ENCODE results near the gene THPO. TPM values are rescaled to one million over a fixed set of nuclear protein-coding genes. Genes with fewer than 3 reads are reported as not detected.

The THPO gene
- total and polyA plus RNA-seq, 2 donors (not counting 3 experiments of a cell fraction or from before 2014, with no cell fraction given): 0.08 TPM; not detected in 1

- no peak overlapping the region for H3K4me2 ChIP-seq (ENCODE audit: insufficient read depth, low read length)
- no peaks in the 10 kb centered on the region for H4K20me1 ChIP-seq (replicated peaks; ENCODE audit: control insufficient read depth, extremely low read depth, insufficient read depth, low read length)
- no TSS peak for BruUV-seq (replicated peaks)
- no peak overlapping the region for H3K27ac ChIP-seq (ENCODE audit: insufficient read depth, low read depth, low read length)
- no peak overlapping the region for H3K4me3 ChIP-seq (replicated peaks in 1 of 3; ENCODE audit: insufficient read depth in 1 of 3, low read depth in 1 of 3, low read length in 3 of 3)
- no peak for DNase-seq (ENCODE audit: low read depth, low spot score)
- CTCF ChIA-PET: no interaction called here
- POLR2A ChIA-PET: no interaction called here
- TF ChIP-seq POLR2AphosphoS5 (IDR thresholded peaks at IDR 0.05; ENCODE audit: insufficient read depth, low read depth, low read length) (no peak), GATA2 (IDR thresholded peaks at IDR 0.05; ENCODE audit: insufficient read depth, insufficient read length, low read depth, low read length) (no peak), MYC (IDR thresholded peaks at IDR 0.05; ENCODE audit: low read depth, low read length) (no peak), FOS (IDR thresholded peaks at IDR 0.05; ENCODE audit: borderline replicate concordance, insufficient read depth, low read length) (no peak), JUN (IDR thresholded peaks at IDR 0.05; ENCODE audit: borderline replicate concordance, insufficient read depth, insufficient read length, low read depth) (no peak), MAX (IDR thresholded peaks at IDR 0.05; ENCODE audit: insufficient read depth, insufficient read length) (no peak), POLR2A (IDR thresholded peaks at IDR 0.05; ENCODE audit: low read depth, low read length) (no peak), EZH2 (IDR thresholded peaks at IDR 0.05; ENCODE audit: borderline replicate concordance, low read depth, low read length, severe bottlenecking) (no peak)
- TF ChIP-seq, protein P1, sequence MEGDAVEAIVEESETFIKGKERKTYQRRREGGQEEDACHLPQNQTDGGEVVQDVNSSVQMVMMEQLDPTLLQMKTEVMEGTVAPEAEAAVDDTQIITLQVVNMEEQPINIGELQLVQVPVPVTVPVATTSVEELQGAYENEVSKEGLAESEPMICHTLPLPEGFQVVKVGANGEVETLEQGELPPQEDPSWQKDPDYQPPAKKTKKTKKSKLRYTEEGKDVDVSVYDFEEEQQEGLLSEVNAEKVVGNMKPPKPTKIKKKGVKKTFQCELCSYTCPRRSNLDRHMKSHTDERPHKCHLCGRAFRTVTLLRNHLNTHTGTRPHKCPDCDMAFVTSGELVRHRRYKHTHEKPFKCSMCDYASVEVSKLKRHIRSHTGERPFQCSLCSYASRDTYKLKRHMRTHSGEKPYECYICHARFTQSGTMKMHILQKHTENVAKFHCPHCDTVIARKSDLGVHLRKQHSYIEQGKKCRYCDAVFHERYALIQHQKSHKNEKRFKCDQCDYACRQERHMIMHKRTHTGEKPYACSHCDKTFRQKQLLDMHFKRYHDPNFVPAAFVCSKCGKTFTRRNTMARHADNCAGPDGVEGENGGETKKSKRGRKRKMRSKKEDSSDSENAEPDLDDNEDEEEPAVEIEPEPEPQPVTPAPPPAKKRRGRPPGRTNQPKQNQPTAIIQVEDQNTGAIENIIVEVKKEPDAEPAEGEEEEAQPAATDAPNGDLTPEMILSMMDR (IDR thresholded peaks at IDR 0.05; ENCODE audit: extremely low read depth in 1 of 2, insufficient read depth in 1 of 2, low read depth in 1 of 2, low read length in 2 of 2): no peak
- H3K9me1 ChIP-seq (replicated peaks; ENCODE audit: control insufficient read depth, extremely low read depth, insufficient read depth, low read length): no peaks in the 10 kb centered on the region
- no peaks in the 10 kb centered on the region for H3K27me3 ChIP-seq (ENCODE audit: control insufficient read depth in 2 of 2, insufficient read depth in 2 of 2, low read length in 2 of 2)
- H2AFZ ChIP-seq (ENCODE audit: low read depth, low read length): no peak overlapping the region
- dilution Hi-C loops (cut with MboI; ENCODE audit: extremely low pct_ligation_motif_present, low sequenced_read_pairs): no loop called here
- H3K9me3 ChIP-seq (replicated peaks; ENCODE audit: control insufficient read depth, insufficient read depth, low read length): no peaks in the 10 kb centered on the region
- no peak overlapping the region for H3K9ac ChIP-seq (replicated peaks; ENCODE audit: extremely low read depth, insufficient read depth, low read length)
- H3K36me3 ChIP-seq (ENCODE audit: control insufficient read depth in 2 of 2, extremely low read depth in 1 of 2, insufficient read depth in 2 of 2, low read length in 2 of 2): peaks cover 2 to 7% of the 10 kb centered on the region in 2 experiments
- intact Hi-C loops (cut with micrococcal nuclease): no loop called here
- no peaks in the 10 kb centered on the region for H3K79me2 ChIP-seq (ENCODE audit: control insufficient read depth, insufficient read depth, low read length)
- FAIRE-seq: no peak
- H3K4me1 ChIP-seq (ENCODE audit: control insufficient read depth, extremely low read depth, insufficient read depth, low read length): no peaks in the 10 kb centered on the region
These were observed 28.2 kb downstream of the THPO start for GRCh38 chr3:184349563-184350470.

All from endothelial cell of umbilical vein (primary cell).